ENCODE data around the gene NOP56. TPM values are rescaled to one million over a fixed set of nuclear protein-coding genes. Genes with fewer than 3 reads are reported as not detected.

Gene NOP56
- total RNA-seq, 1 donor = 109 TPM

DNA sequence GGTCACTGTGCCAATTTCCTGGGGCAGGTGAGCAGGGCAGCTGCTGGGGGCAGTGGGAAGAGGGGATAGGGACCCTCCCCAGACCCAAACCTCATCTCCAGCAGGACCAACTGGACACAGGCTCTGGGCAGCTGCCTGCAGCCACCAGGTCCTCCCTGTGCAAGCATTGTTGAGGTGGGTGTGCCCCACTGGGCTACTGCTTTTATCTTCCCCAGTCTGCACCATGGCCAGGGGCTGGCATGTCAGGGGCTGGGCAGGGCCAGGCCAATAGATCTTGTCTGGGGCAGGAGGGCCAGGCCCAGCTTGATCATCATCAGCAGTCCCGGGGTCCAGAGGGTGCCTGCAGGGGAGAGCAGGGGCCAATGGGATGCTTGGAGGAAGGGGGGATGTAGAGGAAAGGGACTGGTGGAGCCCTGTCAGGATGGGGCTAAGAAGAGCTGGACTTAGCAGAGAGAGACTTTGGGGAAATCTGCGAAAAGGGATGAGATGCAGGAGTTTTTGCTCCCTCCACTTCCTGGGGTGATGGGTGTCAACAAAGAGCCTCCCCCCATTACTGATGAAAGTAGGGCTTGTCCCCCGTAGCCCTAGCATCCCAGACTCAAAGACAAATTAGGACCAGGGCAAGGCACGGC is 45.9 kb downstream of the NOP56 start:
- Histone ChIP-seq H3K4me3 (ENCODE audit: low read length) (no peak overlapping the region), H3K4me1 (ENCODE audit: insufficient read depth, low read length) (peaks cover 7% of the 10 kb centered on the region), H3K9me3 (ENCODE audit: low read depth, low read length) (no peaks in the 10 kb centered on the region), H3K27me3 (ENCODE audit: insufficient read depth, low read length) (peaks cover 33% of the 10 kb centered on the region)

DNA sequence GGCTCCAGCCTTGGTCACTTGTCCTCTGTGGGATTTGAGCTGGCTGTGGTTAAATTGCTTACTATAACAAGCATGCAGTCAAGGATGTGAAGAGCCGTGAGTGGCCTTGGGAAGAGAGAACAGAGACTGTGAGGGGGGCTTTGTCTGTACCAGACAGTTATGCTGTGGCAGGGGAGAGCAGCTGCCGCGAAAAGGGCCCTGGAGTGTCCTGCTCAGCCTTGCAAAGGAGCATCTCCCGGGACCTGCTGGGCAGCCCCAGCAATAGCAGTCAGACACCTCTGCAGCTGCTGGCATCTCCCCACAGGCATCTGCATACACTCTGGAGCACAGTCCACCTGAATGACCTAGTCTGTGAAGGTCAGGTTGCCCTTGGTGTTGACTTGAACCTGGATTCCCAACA is 46.5 kb downstream of the NOP56 start:
- Histone ChIP-seq H3K27me3 (ENCODE audit: insufficient read depth, low read length) (peaks cover 27% of the 10 kb centered on the region), H3K9me3 (ENCODE audit: low read depth, low read length) (no peaks in the 10 kb centered on the region), H3K4me3 (ENCODE audit: low read length) (no peak overlapping the region), H3K4me1 (ENCODE audit: insufficient read depth, low read length) (peaks cover under 1% of the 10 kb centered on the region)

DNA sequence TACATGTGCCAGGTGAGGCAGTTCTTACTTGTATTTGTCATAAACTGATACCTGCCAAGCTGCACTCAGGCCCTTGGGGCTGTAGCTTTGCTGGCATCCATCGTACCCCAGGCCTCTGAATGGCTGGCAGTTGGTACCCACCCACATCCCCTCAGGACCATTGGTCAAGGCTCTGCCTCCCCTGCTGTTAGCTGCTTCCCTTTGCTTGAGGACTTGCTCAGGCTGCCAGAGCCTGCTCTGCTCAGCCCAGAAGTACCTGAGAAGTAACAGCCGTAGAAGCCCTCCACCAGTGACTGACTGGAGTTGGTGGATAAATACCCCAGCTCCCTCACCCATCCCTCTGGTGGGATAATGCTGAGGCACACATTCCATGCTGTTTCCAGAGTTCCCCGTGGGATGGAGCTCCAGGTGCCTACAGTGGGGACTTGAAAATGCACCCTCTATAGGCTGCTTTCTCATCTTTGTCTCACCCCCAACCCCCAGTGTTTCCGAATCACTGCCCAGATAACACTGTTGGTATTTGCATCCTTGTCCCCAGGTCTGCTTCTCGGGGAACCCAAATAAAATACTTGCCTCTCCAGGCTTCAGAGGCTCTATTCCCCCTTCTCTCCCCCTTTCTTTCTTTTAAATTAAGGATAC is 47.5 kb downstream of the NOP56 start:
- H3K9me3 ChIP-seq (ENCODE audit: low read depth, low read length) = no peaks in the 10 kb centered on the region
- H3K4me3 ChIP-seq (ENCODE audit: low read length) = no peak overlapping the region
- H3K27me3 ChIP-seq (ENCODE audit: insufficient read depth, low read length) = peaks cover 17% of the 10 kb centered on the region
- H3K4me1 ChIP-seq (ENCODE audit: insufficient read depth, low read length) = no peaks in the 10 kb centered on the region

DNA sequence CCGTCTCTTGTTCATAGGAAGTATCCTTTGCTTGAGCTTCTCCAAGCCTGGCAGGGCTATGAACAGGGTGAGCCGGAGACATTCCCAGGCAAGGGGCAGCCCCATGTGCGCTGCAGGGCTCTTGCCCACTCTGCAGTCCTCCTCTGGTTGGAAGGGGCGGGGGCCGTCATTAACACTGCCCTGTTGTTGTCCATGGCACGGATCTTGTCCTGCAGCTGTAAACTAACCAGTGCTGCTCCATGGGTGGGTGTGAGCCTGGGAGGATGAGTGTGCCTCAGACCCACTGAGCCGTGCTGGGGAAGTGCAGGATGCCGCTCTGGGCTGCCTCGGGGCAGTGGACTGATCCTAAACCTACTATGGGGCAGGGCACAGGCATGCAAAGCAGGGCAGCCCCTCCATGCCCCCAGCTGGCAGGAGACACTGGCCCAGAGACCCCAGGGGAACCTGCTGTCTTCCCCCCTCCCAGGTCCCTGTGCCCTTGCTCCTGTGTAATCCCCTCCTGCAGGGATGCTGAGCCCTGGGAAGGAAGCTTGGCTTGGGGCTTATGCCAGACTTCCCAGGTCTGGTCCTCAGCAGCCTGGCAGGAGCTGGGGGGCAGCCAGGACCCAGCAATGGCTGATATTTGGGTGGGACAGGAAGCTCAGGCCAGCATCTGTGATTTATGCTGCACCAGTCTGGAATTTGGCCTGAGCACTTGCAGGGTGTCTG is 48.6 kb downstream of the NOP56 start:
- Histone ChIP-seq H3K27me3 (ENCODE audit: insufficient read depth, low read length) (peaks cover 6% of the 10 kb centered on the region), H3K4me1 (ENCODE audit: insufficient read depth, low read length) (no peaks in the 10 kb centered on the region), H3K4me3 (ENCODE audit: low read length) (no peak overlapping the region), H3K9me3 (ENCODE audit: low read depth, low read length) (no peaks in the 10 kb centered on the region)

DNA sequence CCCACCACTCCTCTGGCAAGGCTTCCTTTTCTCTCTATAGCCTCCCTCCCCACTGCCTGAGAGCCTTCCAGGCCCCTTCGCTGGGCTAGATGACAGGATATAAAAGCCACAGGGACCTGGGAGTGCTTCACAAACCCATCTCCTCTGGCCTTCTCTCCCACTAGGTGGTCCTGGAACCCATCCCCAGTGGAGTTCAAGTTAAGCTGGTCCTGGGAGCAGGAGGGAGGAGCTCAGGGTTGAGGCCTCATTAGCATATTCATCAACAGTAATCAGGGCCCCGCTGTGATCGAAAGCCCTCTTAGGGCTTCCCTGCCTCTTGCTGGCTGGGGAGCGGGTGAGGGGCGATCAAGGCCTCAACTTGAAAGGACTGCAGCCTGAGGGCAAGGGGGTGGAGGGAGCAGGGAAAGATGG is 49.2 kb downstream of the NOP56 start:
- no peaks in the 10 kb centered on the region for H3K9me3 ChIP-seq (ENCODE audit: low read depth, low read length)
- no peaks in the 10 kb centered on the region for H3K4me1 ChIP-seq (ENCODE audit: insufficient read depth, low read length)
- no peak overlapping the region for H3K4me3 ChIP-seq (ENCODE audit: low read length)
- H3K27me3 ChIP-seq (ENCODE audit: insufficient read depth, low read length) = peaks cover 2% of the 10 kb centered on the region

DNA sequence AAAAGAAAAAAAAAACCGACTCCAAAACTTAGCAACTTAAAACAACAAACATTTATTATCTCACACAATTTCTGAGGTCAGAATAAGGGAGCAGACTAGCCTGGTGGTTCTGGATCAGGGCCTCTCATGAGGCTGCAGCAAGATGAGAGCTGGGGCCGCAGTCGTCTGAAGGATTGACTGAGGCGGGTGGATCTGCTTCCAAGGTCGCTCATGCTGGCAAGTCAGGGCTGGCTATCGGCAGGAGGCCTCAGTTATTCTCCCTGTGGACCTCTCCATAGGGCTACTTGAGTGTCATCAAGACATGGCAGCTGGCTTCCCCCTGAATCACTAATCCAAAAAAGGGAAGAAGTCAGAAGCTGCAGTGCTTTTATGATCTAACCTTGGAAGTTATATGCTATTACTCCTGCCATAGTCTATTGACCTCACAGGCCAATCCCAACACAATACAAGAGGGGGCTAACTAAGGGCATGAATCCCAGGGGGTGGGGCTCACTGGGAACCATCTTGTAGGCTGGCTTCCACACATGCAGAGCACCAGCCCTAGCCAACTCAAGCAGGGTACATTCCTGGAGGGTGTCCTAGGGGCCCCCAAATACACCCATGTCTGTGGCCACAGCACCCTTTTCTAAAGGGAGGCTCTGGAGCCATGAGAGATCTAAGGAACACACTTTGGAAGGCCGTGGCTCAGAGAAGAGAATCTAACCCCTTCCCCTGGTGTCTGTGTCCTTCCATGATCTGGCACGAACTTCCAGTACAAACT is 51.5 kb downstream of the NOP56 start:
- Histone ChIP-seq H3K27me3 (ENCODE audit: insufficient read depth, low read length) (no peaks in the 10 kb centered on the region), H3K4me1 (ENCODE audit: insufficient read depth, low read length) (no peaks in the 10 kb centered on the region), H3K9me3 (ENCODE audit: low read depth, low read length) (no peaks in the 10 kb centered on the region), H3K4me3 (ENCODE audit: low read length) (no peak overlapping the region)

DNA sequence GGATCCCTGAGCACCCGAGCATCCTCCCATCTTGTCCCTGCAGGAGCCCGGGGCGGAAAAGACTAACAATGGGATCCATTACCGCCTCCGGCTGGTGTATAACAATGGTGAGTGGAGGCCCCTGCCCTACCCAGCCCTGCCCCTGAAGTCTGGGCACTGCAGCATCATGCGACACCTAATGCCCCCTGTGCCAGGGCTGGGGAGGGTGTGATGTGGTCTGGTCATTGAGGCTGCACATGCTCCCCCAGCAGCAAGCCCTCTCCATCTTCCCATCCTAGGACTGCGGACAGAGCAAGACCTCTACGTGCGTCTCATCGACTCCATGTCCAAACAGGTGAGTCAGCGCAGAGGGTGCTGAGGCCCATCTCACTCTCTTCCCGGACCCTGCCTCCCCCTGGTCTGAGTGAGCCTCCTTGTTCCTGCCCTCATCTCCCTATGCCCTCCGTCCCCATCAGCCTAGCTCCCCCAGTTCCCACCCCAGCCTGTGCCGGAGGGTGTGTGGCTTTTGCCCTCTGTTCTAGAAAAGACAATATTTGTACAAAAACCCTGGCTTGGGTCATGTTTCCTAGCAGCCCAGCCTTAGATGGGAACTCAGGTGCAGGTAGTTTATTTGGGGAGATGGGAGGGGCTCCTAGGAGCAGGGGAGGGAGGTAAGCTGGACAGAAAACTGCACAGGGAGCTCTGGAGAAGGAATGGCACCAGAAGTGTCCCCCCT is 53.7 kb downstream of the NOP56 start:
- Histone ChIP-seq H3K4me3 (ENCODE audit: low read length) (no peak overlapping the region), H3K4me1 (ENCODE audit: insufficient read depth, low read length) (no peaks in the 10 kb centered on the region), H3K9me3 (ENCODE audit: low read depth, low read length) (no peaks in the 10 kb centered on the region), H3K27me3 (ENCODE audit: insufficient read depth, low read length) (no peaks in the 10 kb centered on the region)

DNA sequence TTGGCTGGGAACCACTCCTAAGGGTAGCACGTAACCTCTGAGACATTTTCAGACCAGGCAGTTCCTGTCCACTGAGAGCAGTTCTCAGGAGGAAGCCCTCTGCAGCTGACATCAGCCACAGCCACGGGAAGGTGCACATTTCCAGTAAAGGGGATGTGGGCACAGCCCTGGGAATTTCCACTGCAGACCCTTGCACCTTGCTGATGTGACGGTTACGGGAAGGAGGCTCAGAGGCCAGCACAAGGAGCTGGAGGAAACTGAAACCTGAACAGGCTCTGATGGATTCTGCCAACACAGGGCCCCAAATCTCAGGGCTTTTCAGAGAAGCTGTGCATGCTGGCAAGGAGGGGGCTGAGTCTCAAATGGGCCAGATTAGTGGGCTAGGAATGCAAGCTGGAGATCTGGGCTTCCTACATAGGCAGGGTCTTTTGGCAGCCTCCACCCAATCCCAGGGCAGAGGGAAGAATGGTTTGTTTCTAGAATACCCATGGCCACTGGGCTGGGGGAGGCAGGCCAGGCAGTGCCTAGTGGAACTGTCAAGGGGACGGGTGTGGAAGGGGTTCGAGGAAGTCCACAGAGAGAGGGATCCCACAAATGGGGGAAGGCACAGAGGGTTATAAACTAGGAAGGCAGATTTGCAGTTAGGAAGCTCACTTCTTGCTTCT is 54.4 kb downstream of the NOP56 start:
- Histone ChIP-seq H3K9me3 (ENCODE audit: low read depth, low read length) (no peaks in the 10 kb centered on the region), H3K27me3 (ENCODE audit: insufficient read depth, low read length) (peaks cover 4% of the 10 kb centered on the region), H3K4me3 (ENCODE audit: low read length) (no peak overlapping the region), H3K4me1 (ENCODE audit: insufficient read depth, low read length) (no peaks in the 10 kb centered on the region)

DNA sequence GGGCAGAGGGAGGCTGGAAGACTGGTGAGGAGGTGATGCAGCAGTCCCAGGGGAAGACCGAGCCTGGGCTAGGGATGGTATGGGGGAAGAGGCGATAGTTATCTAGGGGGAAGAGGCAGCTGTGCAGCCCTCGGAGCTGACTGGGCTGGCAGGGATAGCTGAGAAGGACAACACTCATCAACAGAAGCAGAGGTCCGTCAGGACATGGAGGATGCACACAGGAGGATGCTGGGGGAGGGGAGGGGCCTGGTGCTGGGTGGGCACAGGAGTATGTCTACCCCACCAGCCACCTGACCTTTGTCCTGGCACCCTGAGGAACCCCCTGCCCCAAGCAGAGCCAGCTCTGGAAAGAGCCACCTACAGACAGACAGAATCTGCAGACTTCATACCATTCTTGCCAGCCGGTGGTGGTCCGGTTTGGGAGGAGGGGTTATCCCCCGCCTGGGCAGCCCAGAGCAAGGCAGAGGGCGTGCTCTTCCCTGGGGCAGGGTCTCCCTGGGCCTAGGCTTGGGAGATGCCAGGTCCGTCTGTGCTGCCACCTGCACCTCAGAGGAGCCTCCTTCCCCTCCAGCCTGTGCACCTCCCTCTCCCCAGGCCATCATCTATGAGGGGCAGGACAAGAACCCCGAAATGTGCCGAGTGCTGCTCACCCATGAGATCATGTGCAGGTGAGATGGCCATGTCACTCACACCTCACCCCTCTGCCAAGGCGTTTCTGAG is 55.1 kb downstream of the NOP56 start:
- Histone ChIP-seq H3K27me3 (ENCODE audit: insufficient read depth, low read length) (peaks cover 4% of the 10 kb centered on the region), H3K4me1 (ENCODE audit: insufficient read depth, low read length) (no peaks in the 10 kb centered on the region), H3K4me3 (ENCODE audit: low read length) (no peak overlapping the region), H3K9me3 (ENCODE audit: low read depth, low read length) (no peaks in the 10 kb centered on the region)

Other genes starting within 250 kb of the NOP56 start
- 144 TPM for gene SNRPB, start 181.8 kb upstream of the NOP56 start, total RNA-seq
- 3.1 TPM for gene ZNF343, start 143.7 kb upstream of the NOP56 start, total RNA-seq
- not detected for gene TMC2, start 116.1 kb upstream of the NOP56 start, total RNA-seq
- gene IDH3B, start 11.6 kb downstream of the NOP56 start, total RNA-seq = 103 TPM
- 0.63 TPM for gene EBF4, start 40.1 kb downstream of the NOP56 start, total RNA-seq
- 0.10 TPM for gene CPXM1, start 148.0 kb downstream of the NOP56 start, total RNA-seq
- not detected for gene C20orf141, start 162.4 kb downstream of the NOP56 start, total RNA-seq
- not detected for gene TMEM239, start 163.7 kb downstream of the NOP56 start, total RNA-seq
- 30.0 TPM for gene PCED1A, start 188.0 kb downstream of the NOP56 start, total RNA-seq
- 16.6 TPM for gene VPS16, start 188.1 kb downstream of the NOP56 start, total RNA-seq
- gene PTPRA, start 220.8 kb downstream of the NOP56 start, total RNA-seq = 148 TPM